GM12891 (cell line): ENCODE results near the gene HDAC1.

Source experiments
- POLR2A ChIP-seq: IDR thresholded peaks from 2 replicates; pipeline ENCODE4 v1.6.1; 2011; ENCODE audit warnings: low read depth, low read length, control low read depth
- POLR2AphosphoS5 ChIP-seq: IDR thresholded peaks from 2 replicates; pipeline ENCODE4 v1.6.1; 2011; ENCODE audit warnings: low read depth, low read length, control low read depth
- SPI1 ChIP-seq: IDR thresholded peaks from 2 replicates; pipeline ENCODE4 v1.6.1; 2011; ENCODE audit warnings: low read depth, low read length, control low read depth

DNA sequence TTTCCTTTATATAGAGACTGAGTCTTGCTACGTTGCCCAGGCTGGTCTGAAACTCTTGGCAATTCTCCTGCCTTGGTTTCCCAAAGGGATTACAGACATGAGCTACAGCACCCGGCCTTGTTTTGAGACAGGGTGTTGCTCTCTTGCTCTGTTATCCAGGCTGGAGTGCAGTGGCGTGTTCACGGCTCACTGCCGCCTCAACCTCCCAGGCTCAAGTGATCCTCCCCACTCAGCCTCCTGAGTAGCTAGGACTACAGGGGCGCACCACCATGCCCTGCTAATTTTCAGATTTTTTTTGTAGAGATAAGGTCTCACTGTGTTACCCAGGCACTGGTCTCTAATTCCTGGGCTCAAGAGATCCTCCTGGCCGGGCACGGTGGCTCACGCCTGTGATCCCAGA is 26.0 kb upstream of the HDAC1 start:
- no peak for TF ChIP-seq POLR2A
- TF ChIP-seq POLR2AphosphoS5, result no peak
- TF ChIP-seq SPI1, result no peak
